Peyer's patch (tissue), 4 donors: ENCODE data around the gene UVRAG. TPM values are rescaled to one million over a fixed set of nuclear protein-coding genes. Genes with fewer than 3 reads are reported as not detected.

Source experiments
- DNase-seq, 3 donors: peaks; one replicate each; pipeline ENCODE4 v3.0.0-alpha.2; 2017 to 2019
- H3K27ac ChIP-seq, 4 donors: fragments of 200-600 bp; sonication (generic); one replicate each; pipeline ENCODE4 v1.5.1; 2016 to 2019
- H3K27me3 ChIP-seq, 2 donors: fragments of 200-600 bp; sonication (generic); one replicate each; pipeline ENCODE4 v1.5.1; 2019
- H3K36me3 ChIP-seq, 3 donors: fragments of 200-600 bp; sonication (generic); one replicate each; pipeline ENCODE4 v1.5.1; 2016 to 2019
- H3K4me1 ChIP-seq, 4 donors: fragments of 200-600 bp; sonication (generic); one replicate each; pipeline ENCODE4 v1.5.1; 2016 to 2019
- H3K4me3 ChIP-seq, 4 donors: fragments of 200-600 bp; sonication (generic); 1 replicate in 3 of 4; 2 replicates in 1 of 4; pipeline ENCODE4 v1.5.1; 2016 to 2019; ENCODE audit warnings: mild to moderate bottlenecking in 1 of 4
- H3K9me3 ChIP-seq, 4 donors: fragments of 200-600 bp; sonication (generic); one replicate each; pipeline ENCODE4 v1.5.1; 2016 to 2019; ENCODE audit warnings: mild to moderate bottlenecking in 1 of 4
- POLR2A ChIP-seq, 2 donors: fragments of 450-650 bp; IDR thresholded peaks; one replicate each; pipeline ENCODE4 v1.5.1; 2017; ENCODE audit warnings: antibody characterized with exemption in 2 of 2, mild to moderate bottlenecking in 2 of 2, moderate library complexity in 2 of 2
- total RNA-seq, 4 donors: library from RNA; depleted of rRNA; stranded (reverse); fragments of >200 nt; gene quantifications; one replicate each; pipeline ENCODE4 v1.1.0, GENCODE V29; 2016
- TF ChIP-seq, protein P1 (sequence below), 6 experiments: fragments of 450-650 bp in 4 of 6; fragments of 200-600 bp in 2 of 6; sonication (generic) in 1 of 6; IDR thresholded peaks; one replicate each; pipeline ENCODE4 v1.5.1; 2017 to 2019; ENCODE audit warnings: antibody characterized with exemption in 6 of 6, mild to moderate bottlenecking in 3 of 6, moderate library complexity in 1 of 6

The UVRAG gene
- total RNA-seq, 4 donors from 2014 or later, result 13.8 to 64.4 (median 22.1) TPM

DNA sequence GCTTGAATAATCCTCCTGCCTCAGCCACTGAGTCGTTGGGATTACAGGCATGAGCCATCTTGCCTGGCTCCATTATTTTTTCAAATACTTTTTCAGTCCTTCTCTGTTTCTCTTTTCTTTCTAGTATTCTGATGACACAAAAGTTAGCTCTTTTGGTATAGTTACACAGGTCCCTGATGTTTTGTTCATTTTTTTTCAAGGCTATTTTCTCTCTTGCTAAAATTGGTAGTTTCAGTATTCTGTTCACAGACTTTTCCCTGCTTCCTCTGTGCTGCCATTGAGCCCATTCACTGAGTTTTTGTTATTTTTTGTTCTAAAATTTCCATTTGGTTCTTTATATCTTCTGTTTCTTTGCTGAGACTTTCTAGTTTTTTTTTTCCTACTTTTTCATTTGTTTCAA lies 166.5 kb downstream of the UVRAG start:
- Histone ChIP-seq H3K9me3 (no peaks in the 10 kb centered on the region), H3K36me3 (no peaks in the 10 kb centered on the region), H3K27me3 (no peaks in the 10 kb centered on the region), H3K4me1 (no peaks in the 10 kb centered on the region), H3K27ac (no peak overlapping the region), H3K4me3 (no peak overlapping the region)
- TF ChIP-seq, protein P1, sequence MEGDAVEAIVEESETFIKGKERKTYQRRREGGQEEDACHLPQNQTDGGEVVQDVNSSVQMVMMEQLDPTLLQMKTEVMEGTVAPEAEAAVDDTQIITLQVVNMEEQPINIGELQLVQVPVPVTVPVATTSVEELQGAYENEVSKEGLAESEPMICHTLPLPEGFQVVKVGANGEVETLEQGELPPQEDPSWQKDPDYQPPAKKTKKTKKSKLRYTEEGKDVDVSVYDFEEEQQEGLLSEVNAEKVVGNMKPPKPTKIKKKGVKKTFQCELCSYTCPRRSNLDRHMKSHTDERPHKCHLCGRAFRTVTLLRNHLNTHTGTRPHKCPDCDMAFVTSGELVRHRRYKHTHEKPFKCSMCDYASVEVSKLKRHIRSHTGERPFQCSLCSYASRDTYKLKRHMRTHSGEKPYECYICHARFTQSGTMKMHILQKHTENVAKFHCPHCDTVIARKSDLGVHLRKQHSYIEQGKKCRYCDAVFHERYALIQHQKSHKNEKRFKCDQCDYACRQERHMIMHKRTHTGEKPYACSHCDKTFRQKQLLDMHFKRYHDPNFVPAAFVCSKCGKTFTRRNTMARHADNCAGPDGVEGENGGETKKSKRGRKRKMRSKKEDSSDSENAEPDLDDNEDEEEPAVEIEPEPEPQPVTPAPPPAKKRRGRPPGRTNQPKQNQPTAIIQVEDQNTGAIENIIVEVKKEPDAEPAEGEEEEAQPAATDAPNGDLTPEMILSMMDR (IDR thresholded peaks at IDR 0.05), result no peak
- no peak for TF ChIP-seq POLR2A (IDR thresholded peaks at IDR 0.05)
- no peak for DNase-seq

DNA sequence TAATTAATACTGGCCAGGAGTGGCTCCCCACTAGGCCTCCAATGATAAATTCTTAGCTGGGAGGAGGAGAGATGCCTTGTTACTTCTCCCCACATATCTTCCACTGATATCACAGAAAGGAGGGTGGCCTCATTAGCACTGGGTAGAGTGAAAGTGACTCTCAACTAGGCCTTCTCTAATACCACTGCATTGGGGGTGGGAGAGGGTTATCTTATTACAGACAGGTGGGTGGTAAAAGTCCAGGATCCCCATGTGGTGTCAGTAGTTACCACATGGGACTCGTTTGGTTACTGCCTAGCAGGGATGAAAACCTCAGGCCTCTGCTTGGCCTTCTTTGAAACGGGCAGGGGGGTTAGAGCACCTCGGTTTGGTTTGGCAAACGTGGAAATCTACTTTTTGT lies 167.3 kb downstream of the UVRAG start:
- no peak overlapping the region for H3K4me3 ChIP-seq
- TF ChIP-seq POLR2A (IDR thresholded peaks at IDR 0.05), result no peak
- TF ChIP-seq, protein P1 (IDR thresholded peaks at IDR 0.05), result no peak
- H3K27ac ChIP-seq, result no peak overlapping the region
- no peaks in the 10 kb centered on the region for H3K27me3 ChIP-seq
- H3K9me3 ChIP-seq, result no peaks in the 10 kb centered on the region
- DNase-seq, result no peak
- H3K36me3 ChIP-seq, result no peaks in the 10 kb centered on the region
- H3K4me1 ChIP-seq, result no peaks in the 10 kb centered on the region

DNA sequence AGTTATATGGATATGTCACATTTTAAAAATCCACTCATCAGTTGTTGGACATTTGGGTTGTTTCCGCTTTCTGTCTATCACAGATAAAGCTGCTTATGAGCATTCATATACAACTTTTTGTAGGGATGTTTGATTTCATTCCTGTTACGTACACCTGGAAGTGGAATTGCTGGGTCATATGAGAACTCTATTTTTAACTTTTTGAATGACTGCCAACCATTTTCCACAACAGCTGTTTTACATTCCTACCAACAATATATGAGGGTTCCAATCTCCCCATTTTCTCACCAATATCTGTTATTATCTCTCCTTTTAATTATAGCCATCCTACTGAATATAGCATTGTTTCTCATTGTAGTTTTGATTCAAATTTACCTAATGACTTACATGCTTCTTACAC lies 172.0 kb downstream of the UVRAG start:
- H3K4me1 ChIP-seq, result no peaks in the 10 kb centered on the region
- DNase-seq, result no peak
- no peak overlapping the region for H3K27ac ChIP-seq
- no peaks in the 10 kb centered on the region for H3K36me3 ChIP-seq
- no peaks in the 10 kb centered on the region for H3K9me3 ChIP-seq
- H3K4me3 ChIP-seq, result no peak overlapping the region
- no peaks in the 10 kb centered on the region for H3K27me3 ChIP-seq
- no peak for TF ChIP-seq POLR2A (IDR thresholded peaks at IDR 0.05)
- TF ChIP-seq, protein P1 (IDR thresholded peaks at IDR 0.05), result no peak

DNA sequence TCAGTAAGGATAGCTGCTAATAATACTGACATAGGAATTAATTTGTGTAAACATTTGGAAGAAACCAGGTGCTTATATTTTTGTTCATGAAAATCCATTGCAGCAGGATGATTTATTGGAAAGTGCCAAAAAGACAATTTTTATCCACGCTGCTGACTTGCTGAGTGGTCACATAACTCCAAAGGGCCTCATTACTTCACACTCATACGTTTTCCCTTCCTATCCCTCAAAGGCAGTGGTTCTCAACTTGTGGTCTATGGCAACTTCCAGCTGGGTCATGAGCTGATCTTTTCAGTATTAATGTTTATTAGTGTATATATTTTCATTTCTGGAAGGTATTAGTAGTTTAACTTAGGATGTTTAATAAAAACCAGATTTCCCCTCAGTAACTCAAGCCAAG lies 178.1 kb downstream of the UVRAG start:
- Histone ChIP-seq H3K27ac (no peak overlapping the region), H3K4me3 (no peak overlapping the region), H3K4me1 (no peaks in the 10 kb centered on the region), H3K27me3 (no peaks in the 10 kb centered on the region), H3K9me3 (no peaks in the 10 kb centered on the region), H3K36me3 (no peaks in the 10 kb centered on the region)
- no peak for DNase-seq
- TF ChIP-seq, protein P1 (IDR thresholded peaks at IDR 0.05), result no peak
- no peak for TF ChIP-seq POLR2A (IDR thresholded peaks at IDR 0.05)

DNA sequence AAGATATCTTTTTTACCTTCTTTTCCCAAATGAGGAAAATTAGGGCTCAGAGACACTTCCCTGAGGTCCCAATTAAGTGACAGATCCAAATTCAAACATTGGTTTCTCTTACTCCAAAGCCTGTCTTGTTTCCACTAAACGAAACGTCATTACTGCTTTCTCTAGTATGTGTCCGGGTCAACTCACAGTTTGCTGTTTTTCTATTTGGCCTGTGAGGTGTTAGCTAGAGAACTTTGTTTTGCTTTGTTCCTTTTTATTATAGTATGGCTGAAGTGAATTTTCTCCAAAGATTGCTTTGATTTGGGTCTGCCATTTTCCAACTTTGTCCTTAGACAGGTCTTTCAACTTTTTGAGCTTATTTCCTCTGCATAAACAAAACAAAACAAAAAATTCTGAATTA lies 179.6 kb downstream of the UVRAG start:
- TF ChIP-seq, protein P1 (IDR thresholded peaks at IDR 0.05), result no peak
- TF ChIP-seq POLR2A (IDR thresholded peaks at IDR 0.05), result no peak
- H3K4me3 ChIP-seq, result no peak overlapping the region
- no peaks in the 10 kb centered on the region for H3K27me3 ChIP-seq
- H3K27ac ChIP-seq, result no peak overlapping the region
- no peak for DNase-seq
- H3K9me3 ChIP-seq, result no peaks in the 10 kb centered on the region
- no peaks in the 10 kb centered on the region for H3K36me3 ChIP-seq
- no peaks in the 10 kb centered on the region for H3K4me1 ChIP-seq
